HuH-7.5 (cell line): ENCODE results near the gene GPR37L1.

ENCODE experiments used
- DNase-seq: peaks from one replicate; pipeline ENCODE4 v3.0.0; 2011; ENCODE audit warnings: low spot score

GPR37L1 gene

GRCh38 chr1:202122639-202123335 lies at the start of gene GPR37L1:
Gene GPR37L1, plus strand, starts transcription at chr1:202122917. Its CDS starts 47 bp downstream, at chr1:202122964.
- DNase-seq = peak; percentile 81

- DNase-seq = no peak
These were observed 49.5 kb upstream of the GPR37L1 start for GRCh38 chr1:202073206-202073605.

GRCh38 chr1:202074985-202075384 lies 47.7 kb upstream of the GPR37L1 start:
- no peak for DNase-seq

- DNase-seq = no peak
These were observed 47.3 kb upstream of the GPR37L1 start for GRCh38 chr1:202075389-202075788.

- no peak for DNase-seq
These were observed 46.6 kb upstream of the GPR37L1 start for GRCh38 chr1:202076050-202076511.

GRCh38 chr1:202078241-202078640 lies 44.5 kb upstream of the GPR37L1 start:
- DNase-seq = no peak

GRCh38 chr1:202081992-202082391 lies 40.7 kb upstream of the GPR37L1 start:
- DNase-seq = no peak

- no peak for DNase-seq
These were observed 37.7 kb upstream of the GPR37L1 start for GRCh38 chr1:202084791-202085681.

GRCh38 chr1:202085682-202086373 lies 36.9 kb upstream of the GPR37L1 start:
- DNase-seq = peak; percentile 48

GRCh38 chr1:202086579-202087350 lies 36.0 kb upstream of the GPR37L1 start:
- DNase-seq = no peak

- no peak for DNase-seq
These were observed 34.5 kb upstream of the GPR37L1 start for GRCh38 chr1:202088206-202088605.

GRCh38 chr1:202090994-202091393 lies 31.7 kb upstream of the GPR37L1 start:
- DNase-seq = no peak

GRCh38 chr1:202093858-202094257 lies 28.9 kb upstream of the GPR37L1 start:
- no peak for DNase-seq

GRCh38 chr1:202101184-202101583 lies 21.5 kb upstream of the GPR37L1 start:
- DNase-seq = no peak

GRCh38 chr1:202104073-202104472 lies 18.6 kb upstream of the GPR37L1 start:
- DNase-seq = no peak

GRCh38 chr1:202105571-202106339 lies 17.0 kb upstream of the GPR37L1 start:
- no peak for DNase-seq

- no peak for DNase-seq
These were observed 16.1 kb upstream of the GPR37L1 start for GRCh38 chr1:202106340-202107254.

GRCh38 chr1:202107321-202107761 lies 15.4 kb upstream of the GPR37L1 start:
- DNase-seq = no peak

GRCh38 chr1:202107801-202108731 lies 14.7 kb upstream of the GPR37L1 start:
- DNase-seq = no peak
